Nephron (organoid): ENCODE data around the gene NARF.

Experiments used
- H3K27ac Mint-ChIP-seq, 3 experiments: 2 replicates each; pipeline ENCODE4 v1.8.0; 2020; ENCODE audit warnings: mixed read lengths in 3 of 3, mild to moderate bottlenecking in 2 of 3, moderate library complexity in 1 of 3
- H3K27me3 Mint-ChIP-seq: 2 replicates; pipeline ENCODE4 v1.8.0; 2021; ENCODE audit warnings: low read depth, mild to moderate bottlenecking, moderate library complexity, mixed read lengths
- H3K36me3 Mint-ChIP-seq: 2 replicates; pipeline ENCODE4 v1.8.0; 2020; ENCODE audit warnings: low read depth, mixed read lengths
- H3K4me1 Mint-ChIP-seq: 2 replicates; pipeline ENCODE4 v1.8.0; 2020; ENCODE audit warnings: mixed read lengths
- H3K4me3 Mint-ChIP-seq, 3 experiments: 2 replicates each; pipeline ENCODE4 v1.8.0; 2020; ENCODE audit warnings: mild to moderate bottlenecking in 3 of 3, mixed read lengths in 3 of 3, moderate library complexity in 2 of 3
- H3K9me3 Mint-ChIP-seq: 2 replicates; pipeline ENCODE4 v1.8.0; 2020; ENCODE audit warnings: mixed read lengths
- TF ChIP-seq, protein P1 (sequence below), 3 experiments: fragments of 200-600 bp; sonication (generic); IDR thresholded peaks; one replicate each; pipeline ENCODE4 v1.5.0; 2021; ENCODE audit warnings: antibody characterized with exemption in 3 of 3; ENCODE audit not compliant: unreplicated experiment in 3 of 3

Gene NARF

DNA sequence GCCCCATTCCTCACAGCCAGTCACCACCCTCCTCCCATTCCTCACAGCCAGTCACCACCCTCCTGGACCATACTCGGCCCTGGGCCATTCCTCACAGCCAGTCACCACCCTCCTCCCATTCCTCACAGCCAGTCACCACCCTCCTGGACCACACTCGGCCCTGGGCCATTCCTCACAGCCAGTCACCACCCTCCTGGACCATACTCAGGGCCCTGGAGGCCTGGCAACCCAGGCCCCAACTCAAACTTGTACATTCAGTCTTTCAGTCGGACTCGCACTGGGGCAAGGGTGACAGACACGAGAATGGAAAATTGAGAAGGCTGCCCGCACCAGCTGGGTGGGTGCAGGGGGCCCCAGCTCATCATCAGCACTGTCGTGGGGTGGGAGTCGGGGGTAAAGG, 30.6 kb downstream of the NARF start:
- peaks cover 5% of the 10 kb centered on the region for H3K27me3 Mint-ChIP-seq
- peak overlapping the region in 1 of 3 experiments; percentile 15 for H3K27ac Mint-ChIP-seq
- no peaks in the 10 kb centered on the region for H3K9me3 Mint-ChIP-seq
- no peak overlapping the region for H3K4me3 Mint-ChIP-seq
- H3K4me1 Mint-ChIP-seq: peaks cover 5% of the 10 kb centered on the region
- TF ChIP-seq, protein P1, sequence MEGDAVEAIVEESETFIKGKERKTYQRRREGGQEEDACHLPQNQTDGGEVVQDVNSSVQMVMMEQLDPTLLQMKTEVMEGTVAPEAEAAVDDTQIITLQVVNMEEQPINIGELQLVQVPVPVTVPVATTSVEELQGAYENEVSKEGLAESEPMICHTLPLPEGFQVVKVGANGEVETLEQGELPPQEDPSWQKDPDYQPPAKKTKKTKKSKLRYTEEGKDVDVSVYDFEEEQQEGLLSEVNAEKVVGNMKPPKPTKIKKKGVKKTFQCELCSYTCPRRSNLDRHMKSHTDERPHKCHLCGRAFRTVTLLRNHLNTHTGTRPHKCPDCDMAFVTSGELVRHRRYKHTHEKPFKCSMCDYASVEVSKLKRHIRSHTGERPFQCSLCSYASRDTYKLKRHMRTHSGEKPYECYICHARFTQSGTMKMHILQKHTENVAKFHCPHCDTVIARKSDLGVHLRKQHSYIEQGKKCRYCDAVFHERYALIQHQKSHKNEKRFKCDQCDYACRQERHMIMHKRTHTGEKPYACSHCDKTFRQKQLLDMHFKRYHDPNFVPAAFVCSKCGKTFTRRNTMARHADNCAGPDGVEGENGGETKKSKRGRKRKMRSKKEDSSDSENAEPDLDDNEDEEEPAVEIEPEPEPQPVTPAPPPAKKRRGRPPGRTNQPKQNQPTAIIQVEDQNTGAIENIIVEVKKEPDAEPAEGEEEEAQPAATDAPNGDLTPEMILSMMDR (IDR thresholded peaks at IDR 0.05; ENCODE audit: unreplicated experiment in 3 of 3): no peak
- peaks cover 40% of the 10 kb centered on the region for H3K36me3 Mint-ChIP-seq

DNA sequence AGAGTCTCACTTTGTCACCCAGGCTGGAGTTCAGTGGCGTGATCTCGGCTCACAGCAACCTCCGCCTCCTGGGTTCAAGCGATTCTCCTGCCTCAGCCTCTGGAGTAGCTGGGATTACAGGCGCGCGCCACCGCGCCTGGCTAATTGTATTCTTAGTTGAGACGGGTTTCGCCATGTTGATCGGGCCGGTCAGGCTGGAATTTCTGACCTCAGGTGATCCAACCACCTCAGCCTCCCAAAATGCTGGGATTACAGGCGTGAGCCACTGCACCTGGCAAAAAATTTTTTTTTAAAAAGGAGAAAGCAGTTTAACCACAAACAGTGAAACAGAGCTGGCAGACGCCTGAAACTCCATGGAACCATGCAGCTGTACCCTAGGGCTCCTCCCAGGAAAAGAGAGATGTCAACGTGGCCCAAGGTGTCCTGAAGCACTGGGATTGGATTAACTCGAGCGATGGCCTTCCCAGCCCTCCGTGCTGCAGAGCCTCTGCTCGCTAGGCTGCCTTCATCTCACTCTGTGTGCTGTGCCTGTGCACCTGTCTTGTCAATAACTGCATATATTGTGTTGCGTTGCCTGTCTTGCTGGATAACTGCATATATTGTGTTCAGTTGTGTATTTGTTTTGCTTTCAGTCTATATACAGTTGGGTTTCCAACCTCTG, 31.4 kb downstream of the NARF start:
- Mint-ChIP-seq H3K4me1 (peaks cover 9% of the 10 kb centered on the region), H3K9me3 (no peaks in the 10 kb centered on the region), H3K4me3 (no peak overlapping the region), H3K27me3 (peaks cover 8% of the 10 kb centered on the region), H3K27ac (peak overlapping the region in 1 of 3 experiments; percentile 59), H3K36me3 (peaks cover 35% of the 10 kb centered on the region)
- TF ChIP-seq, protein P1 (IDR thresholded peaks at IDR 0.05; ENCODE audit: unreplicated experiment in 3 of 3): no peak

DNA sequence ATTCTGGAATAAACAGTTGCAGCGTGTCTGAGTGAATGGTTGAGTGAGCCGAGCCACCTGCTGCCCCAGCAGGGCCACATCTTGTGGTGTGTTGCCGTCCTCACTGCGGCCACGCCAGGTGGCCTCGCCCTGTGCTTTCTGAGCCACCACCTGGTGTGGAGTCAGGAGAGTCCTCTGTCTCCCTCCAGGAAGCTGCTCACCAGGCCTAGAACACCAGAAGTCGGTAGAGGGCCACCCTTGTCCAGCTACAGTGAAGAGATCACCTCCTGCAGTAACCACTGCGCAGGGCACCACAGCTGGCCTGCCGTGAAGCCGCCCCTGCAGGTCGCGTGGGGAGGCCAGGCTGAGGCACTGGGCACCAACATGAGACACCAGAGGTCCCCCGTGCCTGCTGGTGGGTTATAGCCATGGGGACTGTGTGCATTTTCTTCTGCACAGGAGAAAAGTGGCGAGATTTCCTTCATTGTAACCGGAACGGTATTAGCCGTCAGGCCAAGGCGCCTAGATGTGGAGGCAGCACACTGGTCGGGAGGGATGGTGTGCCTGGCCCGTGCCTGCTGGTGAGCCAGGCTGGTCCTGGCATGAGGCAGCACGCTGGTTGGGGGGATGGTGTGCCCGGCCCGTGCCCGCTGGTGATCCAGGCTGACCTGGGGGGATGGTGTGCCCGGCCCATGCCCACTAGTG, 32.1 kb downstream of the NARF start:
- Mint-ChIP-seq H3K27me3 (peaks cover 8% of the 10 kb centered on the region), H3K9me3 (no peaks in the 10 kb centered on the region), H3K4me1 (peaks cover 9% of the 10 kb centered on the region), H3K27ac (peak overlapping the region in 1 of 3 experiments; percentile 59), H3K36me3 (peaks cover 28% of the 10 kb centered on the region), H3K4me3 (no peak overlapping the region)
- TF ChIP-seq, protein P1 (IDR thresholded peaks at IDR 0.05; ENCODE audit: unreplicated experiment in 3 of 3): no peak

DNA sequence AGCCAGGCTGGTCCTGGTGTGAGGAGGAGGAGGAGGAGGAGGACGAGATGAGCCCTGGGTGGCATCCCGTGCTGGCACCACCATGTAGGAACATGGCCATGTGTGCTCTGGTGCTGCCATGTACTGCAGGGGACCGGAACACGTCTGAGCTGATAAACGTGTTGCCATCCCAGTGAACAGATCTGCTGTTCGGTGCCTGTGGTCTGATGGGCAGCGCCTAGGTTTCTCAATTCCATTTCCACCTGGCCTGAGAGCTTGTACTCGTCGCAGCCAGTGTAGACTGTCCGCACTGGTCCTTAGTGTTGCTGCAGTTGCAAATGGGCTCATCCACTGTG, 32.6 kb downstream of the NARF start:
- no peak overlapping the region for H3K27ac Mint-ChIP-seq
- TF ChIP-seq, protein P1 (IDR thresholded peaks at IDR 0.05; ENCODE audit: unreplicated experiment in 3 of 3): no peak
- no peak overlapping the region for H3K4me3 Mint-ChIP-seq
- no peaks in the 10 kb centered on the region for H3K9me3 Mint-ChIP-seq
- peaks cover 8% of the 10 kb centered on the region for H3K27me3 Mint-ChIP-seq
- peaks cover 24% of the 10 kb centered on the region for H3K36me3 Mint-ChIP-seq
- H3K4me1 Mint-ChIP-seq: peaks cover 9% of the 10 kb centered on the region

DNA sequence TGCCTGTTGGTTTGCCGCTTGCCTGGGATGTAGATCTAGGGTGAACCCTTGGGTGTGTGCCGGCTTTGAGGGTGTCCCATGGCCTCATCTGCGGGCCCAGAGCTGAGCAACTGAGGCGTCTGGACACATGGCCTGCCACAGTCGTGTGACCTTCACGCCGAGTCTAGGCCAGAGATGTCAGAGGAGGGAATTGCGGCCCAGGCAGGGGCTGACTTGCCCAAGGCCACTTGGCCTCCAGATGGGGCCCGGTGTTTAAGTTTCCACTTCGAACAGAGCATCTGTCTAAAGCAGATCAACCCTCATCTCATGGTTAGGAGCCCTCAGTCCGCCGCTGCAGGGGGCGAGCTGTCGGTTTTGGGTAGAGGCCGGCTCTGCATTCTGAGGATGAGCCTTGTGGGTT, 33.0 kb downstream of the NARF start:
- no peak overlapping the region for H3K27ac Mint-ChIP-seq
- TF ChIP-seq, protein P1 (IDR thresholded peaks at IDR 0.05; ENCODE audit: unreplicated experiment in 3 of 3): no peak
- no peak overlapping the region for H3K4me3 Mint-ChIP-seq
- H3K4me1 Mint-ChIP-seq: peaks cover 9% of the 10 kb centered on the region
- H3K9me3 Mint-ChIP-seq: no peaks in the 10 kb centered on the region
- H3K27me3 Mint-ChIP-seq: peaks cover 8% of the 10 kb centered on the region
- peaks cover 20% of the 10 kb centered on the region for H3K36me3 Mint-ChIP-seq
